HG03565 (cell line): ENCODE data around the gene ATP1A1.

Source experiments
- ATAC-seq: cut with Tn5 transposase; IDR thresholded peaks from one replicate; pipeline ENCODE4 v1.9.1; 2021; ENCODE audit warnings: mild to moderate bottlenecking, moderate library complexity; ENCODE audit not compliant: unreplicated experiment

ATP1A1 gene

GRCh38 chr1:116372651-116373430 is at the start of gene ATP1A1:
TSS of gene ATP1A1 (plus strand) at chr1:116373244. CDS start at chr1:116373512, 268 bp downstream.
- peak; percentile 42 for ATAC-seq

GRCh38 chr1:116323491-116323890 is 49.6 kb upstream of the ATP1A1 start:
- ATAC-seq = no peak

GRCh38 chr1:116324411-116324810 is 48.6 kb upstream of the ATP1A1 start:
- ATAC-seq = no peak

GRCh38 chr1:116325104-116325503 is 47.9 kb upstream of the ATP1A1 start:
- ATAC-seq = no peak

GRCh38 chr1:116325922-116326321 is 47.1 kb upstream of the ATP1A1 start:
- ATAC-seq = no peak

- ATAC-seq = no peak
Measured at GRCh38 chr1:116326486-116326885, 46.6 kb upstream of the ATP1A1 start.

- no peak for ATAC-seq
Measured at GRCh38 chr1:116328671-116329070, 44.4 kb upstream of the ATP1A1 start.

- ATAC-seq = no peak
Measured at GRCh38 chr1:116329524-116330341, 43.3 kb upstream of the ATP1A1 start.

- ATAC-seq = no peak
Measured at GRCh38 chr1:116330342-116330652, 42.7 kb upstream of the ATP1A1 start.

- no peak for ATAC-seq
Measured at GRCh38 chr1:116330846-116331245, 42.2 kb upstream of the ATP1A1 start.

- no peak for ATAC-seq
Measured at GRCh38 chr1:116331523-116331922, 41.5 kb upstream of the ATP1A1 start.

- no peak for ATAC-seq
Measured at GRCh38 chr1:116332451-116332850, 40.6 kb upstream of the ATP1A1 start.

GRCh38 chr1:116333171-116334014 is 39.7 kb upstream of the ATP1A1 start:
- no peak for ATAC-seq

GRCh38 chr1:116334015-116334547 is 39.0 kb upstream of the ATP1A1 start:
- ATAC-seq = no peak

- no peak for ATAC-seq
Measured at GRCh38 chr1:116334868-116335635, 38.0 kb upstream of the ATP1A1 start.

- no peak for ATAC-seq
Measured at GRCh38 chr1:116335850-116336624, 37.0 kb upstream of the ATP1A1 start.

GRCh38 chr1:116337398-116337797 is 35.6 kb upstream of the ATP1A1 start:
- ATAC-seq = no peak

- no peak for ATAC-seq
Measured at GRCh38 chr1:116338400-116338799, 34.6 kb upstream of the ATP1A1 start.

GRCh38 chr1:116340506-116341231 is 32.4 kb upstream of the ATP1A1 start:
- ATAC-seq = no peak
